Measurements from ENCODE around the gene DSPP.
"Not testable (repeated sequence)": the region's sequence is repeated elsewhere in the genome, so short reads cannot be mapped to it uniquely, and the experiment has no call there.

DSPP gene

GRCh38 chr4:87608229-87608628, at the start of gene DSPP:
TSS of gene DSPP (plus strand) at chr4:87608529. CDS start at chr4:87610909, 2,380 bp downstream.
- DNase-seq, result no peak

GRCh38 chr4:87559090-87559837, 49.1 kb upstream of the DSPP start:
- peak; percentile 75 for DNase-seq

DNA sequence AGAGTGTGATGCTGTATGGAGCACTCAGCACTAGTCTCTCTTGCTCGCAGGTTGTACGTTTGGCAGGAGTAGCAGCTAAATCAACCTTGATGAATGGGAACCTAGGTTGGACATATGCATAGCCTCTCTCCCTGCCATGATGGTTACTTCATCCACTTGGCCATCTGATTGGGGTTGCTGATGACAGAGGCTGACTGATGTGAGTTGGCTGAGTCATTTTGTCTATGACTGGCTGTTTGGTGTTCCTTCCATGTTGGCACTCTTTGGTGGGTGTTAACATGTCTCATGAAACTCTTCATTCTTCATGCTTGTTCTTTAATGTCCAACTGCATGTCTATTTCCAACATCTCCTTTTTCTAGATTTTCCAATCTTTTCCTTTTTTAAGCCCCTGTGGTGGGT, 47.5 kb upstream of the DSPP start:
- no peak for DNase-seq

GRCh38 chr4:87565746-87566145, 42.6 kb upstream of the DSPP start:
- DNase-seq, result no peak

DNA sequence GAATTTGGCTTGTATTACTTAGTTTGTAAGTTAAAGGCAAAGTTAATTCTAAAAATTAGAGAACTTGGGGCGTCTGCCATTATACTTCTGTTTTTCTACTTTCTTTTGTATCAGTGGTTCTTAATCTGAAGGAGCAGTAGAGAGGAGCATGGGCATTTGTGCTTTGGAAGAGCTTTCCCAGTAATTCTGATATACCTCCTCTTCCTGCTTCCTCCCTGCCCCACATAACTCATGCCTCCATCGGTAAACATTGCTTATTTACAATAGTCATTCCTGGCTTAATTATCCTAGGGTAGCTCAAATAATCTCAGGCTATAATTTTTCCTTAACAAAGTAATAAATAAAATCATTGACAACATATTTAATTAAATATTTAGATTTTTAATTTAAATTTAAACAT, 42.1 kb upstream of the DSPP start:
- DNase-seq, result peak; percentile 1

DNA sequence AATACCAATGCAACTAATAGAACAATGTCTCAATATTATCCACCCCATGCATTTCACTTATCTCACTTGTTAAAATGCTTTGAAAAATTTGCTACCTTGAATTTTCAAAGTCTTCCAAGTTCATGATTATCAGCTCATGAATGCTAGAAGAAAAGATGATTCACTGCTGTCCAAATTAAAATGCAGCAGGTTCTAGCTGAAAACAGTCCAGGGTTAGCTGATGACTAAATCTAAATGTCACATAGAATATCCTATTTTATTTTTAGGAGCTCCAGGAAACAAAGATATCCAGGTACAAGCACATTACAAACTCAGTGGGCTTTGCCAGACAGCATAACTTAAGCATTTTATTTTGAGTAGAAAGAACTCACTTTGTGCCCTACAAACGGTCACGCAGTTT, 41.1 kb upstream of the DSPP start:
- no peak for DNase-seq

- DNase-seq, result no peak
These were observed 38.0 kb upstream of the DSPP start for GRCh38 chr4:87570290-87570805.

GRCh38 chr4:87574376-87574775, 34.0 kb upstream of the DSPP start:
- not testable (repeated sequence) for DNase-seq

DNA sequence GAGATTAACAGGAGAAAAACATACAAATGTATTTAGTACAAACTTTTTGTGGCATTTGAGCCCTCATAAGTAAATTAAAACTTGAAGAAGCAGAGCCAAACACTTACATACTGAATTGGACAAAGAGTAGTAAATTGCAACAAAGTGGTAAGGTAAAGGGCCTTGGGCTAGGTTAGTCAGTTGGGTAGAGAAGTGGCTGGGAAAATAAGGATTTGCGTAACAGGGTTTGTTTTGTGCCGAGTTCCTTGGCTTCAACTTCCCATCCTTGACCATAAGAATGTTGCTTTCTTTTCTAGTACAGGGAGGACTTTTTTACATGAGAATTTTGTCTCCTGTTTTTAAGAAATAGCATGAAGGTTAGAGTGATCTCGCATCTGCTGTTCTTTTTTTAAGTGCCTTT, 33.3 kb upstream of the DSPP start:
- DNase-seq, result no peak

DNA sequence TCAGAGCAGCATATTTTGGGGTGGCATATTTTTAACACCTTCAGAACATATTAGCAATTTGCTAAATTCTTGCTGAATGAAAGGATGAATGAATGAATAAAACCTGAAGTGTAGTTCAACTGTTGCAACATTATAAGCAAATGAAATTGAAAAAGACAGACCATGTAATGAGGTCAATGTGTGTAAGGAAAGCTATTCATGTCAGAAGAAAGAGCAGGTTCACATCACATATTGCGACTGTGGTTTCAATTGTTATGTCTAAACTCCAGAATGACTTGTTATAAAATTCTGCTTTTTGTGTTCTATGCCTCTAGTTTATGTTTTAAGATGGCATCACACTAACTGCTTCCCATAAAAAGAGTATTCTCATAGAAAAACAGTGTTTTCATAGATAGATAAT, 32.9 kb upstream of the DSPP start:
- DNase-seq, result no peak

GRCh38 chr4:87575983-87576382, 32.3 kb upstream of the DSPP start:
- no peak for DNase-seq

DNA sequence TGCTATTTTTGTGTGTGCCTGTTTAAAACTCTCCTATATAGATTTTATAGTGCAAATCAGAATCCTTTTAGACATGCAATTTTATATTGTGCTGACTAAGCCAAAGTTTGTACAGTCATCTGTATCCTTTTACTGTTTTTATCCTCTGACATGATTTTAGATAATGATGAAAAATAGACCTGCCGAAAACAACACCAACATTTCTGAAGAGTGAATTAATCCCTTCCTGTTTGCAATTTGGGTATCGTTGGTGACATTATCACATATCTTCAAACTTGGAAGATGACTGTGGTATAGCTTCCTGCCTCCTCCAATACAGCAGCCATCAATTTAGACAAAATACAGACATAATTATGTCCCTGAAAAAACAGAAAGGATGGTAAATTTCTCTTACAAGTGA, 28.9 kb upstream of the DSPP start:
- no peak for DNase-seq

DNA sequence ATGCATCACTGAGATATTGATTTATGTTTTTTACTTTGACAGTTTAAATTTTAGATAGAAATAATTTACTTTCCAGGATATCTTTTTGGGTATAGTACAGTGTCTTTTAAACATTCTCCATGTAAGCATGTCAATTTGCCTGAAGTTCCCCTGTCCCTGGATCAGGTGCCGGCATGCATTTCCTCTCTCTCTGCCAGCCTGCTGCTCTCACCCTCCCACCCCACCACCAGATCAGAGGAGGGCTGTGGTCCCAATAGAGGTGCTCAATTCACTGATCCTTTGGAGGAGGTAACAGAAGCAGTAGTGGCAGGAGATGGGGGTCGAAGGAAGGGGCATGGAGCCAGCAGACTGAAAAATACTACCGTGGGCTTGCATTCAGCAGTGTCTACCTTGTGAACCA, 28.3 kb upstream of the DSPP start:
- no peak for DNase-seq

GRCh38 chr4:87584222-87584908, 24.0 kb upstream of the DSPP start:
- no peak for DNase-seq

GRCh38 chr4:87589531-87589930, 18.8 kb upstream of the DSPP start:
- no peak for DNase-seq

GRCh38 chr4:87592124-87592523, 16.2 kb upstream of the DSPP start:
- DNase-seq, result no peak

DNA sequence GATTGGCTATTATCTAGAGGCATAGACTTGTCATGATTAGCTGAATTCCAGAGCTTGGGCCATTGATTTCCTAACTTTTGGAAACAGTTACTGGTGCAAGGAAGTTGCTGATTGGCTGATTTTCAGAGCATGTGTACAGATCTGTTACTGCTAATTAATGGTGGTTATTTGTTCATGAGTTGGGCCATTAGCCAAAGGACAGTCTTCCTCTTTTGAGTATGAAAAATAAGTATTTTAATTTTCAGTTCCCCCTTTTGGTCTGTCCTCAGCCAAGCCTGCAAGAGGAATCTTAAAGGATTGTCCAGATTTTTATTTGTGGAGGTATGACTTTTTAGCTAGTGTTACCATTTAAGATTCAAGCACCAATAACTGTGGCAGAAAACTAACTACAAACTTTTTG, 7.0 kb upstream of the DSPP start:
- DNase-seq, result no peak

- DNase-seq, result no peak
These were observed 6.1 kb downstream of the DSPP start for GRCh38 chr4:87614292-87614890.

- DNase-seq, result no peak
These were observed 7.9 kb downstream of the DSPP start for GRCh38 chr4:87616268-87616667.

- no peak for DNase-seq
These were observed 11.8 kb downstream of the DSPP start for GRCh38 chr4:87620086-87620485.

DNA sequence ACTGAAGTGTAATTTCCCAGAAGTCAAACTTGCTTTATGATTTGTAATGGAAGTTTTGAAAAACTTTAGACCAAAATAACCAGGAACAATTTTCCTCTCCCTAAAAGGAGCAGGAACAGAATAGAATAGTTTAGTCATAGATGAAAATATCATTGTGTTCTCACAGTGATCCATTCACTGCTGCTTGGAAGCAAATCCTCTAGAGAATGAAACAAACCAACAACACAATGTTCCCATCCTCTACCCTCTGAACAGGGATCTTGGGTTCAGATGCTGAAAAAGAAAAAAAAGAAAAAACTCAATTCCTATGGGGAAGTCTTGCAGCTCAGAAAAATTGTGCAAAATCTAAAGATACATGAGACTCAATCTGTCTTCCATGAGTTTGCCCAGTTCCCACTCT, 12.2 kb downstream of the DSPP start:
- DNase-seq, result no peak

DNA sequence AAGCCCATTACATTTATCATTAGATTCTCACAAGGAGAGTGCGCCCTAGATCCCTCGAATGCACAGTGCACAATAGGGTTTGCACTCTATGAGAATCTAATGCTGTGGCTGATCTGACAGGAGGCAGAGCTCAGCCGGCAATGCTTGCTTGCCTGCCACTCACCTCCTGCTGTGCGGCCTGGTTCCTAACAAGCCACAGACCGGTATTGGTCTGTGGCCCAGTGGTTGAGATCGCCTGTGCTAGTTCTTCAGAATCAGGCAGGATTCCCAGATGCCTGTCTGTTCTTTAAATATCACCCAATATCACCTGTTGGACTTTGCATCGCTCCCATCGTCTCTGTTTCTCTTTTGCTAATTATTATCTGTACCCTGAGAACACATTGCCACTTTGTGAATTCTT, 14.0 kb downstream of the DSPP start:
- no peak for DNase-seq

- DNase-seq, result no peak
These were observed 16.4 kb downstream of the DSPP start for GRCh38 chr4:87624698-87625097.

- DNase-seq, result no peak
These were observed 23.3 kb downstream of the DSPP start for GRCh38 chr4:87631668-87632067.
